Heart left ventricle (tissue), 13 donors: ENCODE data around the gene DRC3.

Experiments used
- CTCF ChIP-seq, 12 donors: fragments of 200-600 bp; sonication (generic) in 4 of 12; IDR thresholded peaks; one replicate each; pipeline versions ENCODE4 v1.5.0 to v1.8.0; 2018 to 2022; ENCODE audit warnings: antibody characterized with exemption in 12 of 12, mild to moderate bottlenecking in 5 of 12
- POLR2A ChIP-seq, 2 donors: fragments of 450-650 bp; IDR thresholded peaks; one replicate each; pipeline ENCODE4 v1.6.1; 2017; ENCODE audit warnings: antibody characterized with exemption in 2 of 2, mild to moderate bottlenecking in 2 of 2, moderate library complexity in 2 of 2
- donor health status: ischemic (EF 13 %, LVEDD 7.1; RV severe dilation, severe dysfunction).
- donor health status: DM: no; HTN: yes; CAD: no.
- donor health status: DM: no; HTN: no; CAD: no.
- donor health status: ischemic (EF 25% LVEDD 6.9; RV normal size, moderate dysfunction).
- donor health status: ischemic (EF 25% LVEDD 5.7; RV mildly dilated, moderate dysfunction).
- donor health status: ischemic (EF 35%, LVEDD 5.7; RV mildly dilated, moderate dysfunction).
- donor health status: nonischemic (EF 11% LVEDD 7.7; RV severe dilation, severe dysfunction).
- donor health status: DM: yes; HTN: yes; CAD: no.
- donor health status: PGD.
- donor health status: ischemic (EF 29% LVEDD 5.4; RV normal size, mild dysfunction).
- donor health status: nonischemic (EF 23%, LVEDD 6.1; RV moderate dilation, normal function).

DNA sequence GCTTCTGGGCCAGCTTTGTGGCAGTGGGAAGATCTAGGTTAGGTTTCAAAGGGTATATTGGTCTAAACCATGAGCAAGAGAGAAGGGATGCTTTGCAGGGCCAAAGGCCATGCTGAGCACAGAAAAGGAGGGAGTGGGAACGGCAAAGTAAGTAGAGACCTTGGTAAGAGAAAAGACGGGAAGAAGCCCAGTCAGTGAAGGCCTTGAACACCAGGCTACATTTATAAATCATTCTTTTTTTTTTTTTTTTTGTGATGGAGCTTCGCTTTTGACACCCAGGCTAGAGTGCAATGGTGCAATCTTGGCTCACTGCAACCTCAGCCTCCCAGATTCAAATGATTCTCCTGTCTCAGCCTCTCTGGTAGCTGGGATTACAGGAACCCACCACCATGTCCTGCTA lies 18.6 kb upstream of the DRC3 start:
- no peak for TF ChIP-seq CTCF (IDR thresholded peaks at IDR 0.05)
- no peak for TF ChIP-seq POLR2A (IDR thresholded peaks at IDR 0.05)
